Measurements from ENCODE around the gene ZBTB7C. TPM values are rescaled to one million over a fixed set of nuclear protein-coding genes. Genes with fewer than 3 reads are reported as not detected.

ZBTB7C gene
- polyA plus RNA-seq, 1 of the 3 experiments (the other 2 are of a cell fraction) = 0.05 TPM

DNA sequence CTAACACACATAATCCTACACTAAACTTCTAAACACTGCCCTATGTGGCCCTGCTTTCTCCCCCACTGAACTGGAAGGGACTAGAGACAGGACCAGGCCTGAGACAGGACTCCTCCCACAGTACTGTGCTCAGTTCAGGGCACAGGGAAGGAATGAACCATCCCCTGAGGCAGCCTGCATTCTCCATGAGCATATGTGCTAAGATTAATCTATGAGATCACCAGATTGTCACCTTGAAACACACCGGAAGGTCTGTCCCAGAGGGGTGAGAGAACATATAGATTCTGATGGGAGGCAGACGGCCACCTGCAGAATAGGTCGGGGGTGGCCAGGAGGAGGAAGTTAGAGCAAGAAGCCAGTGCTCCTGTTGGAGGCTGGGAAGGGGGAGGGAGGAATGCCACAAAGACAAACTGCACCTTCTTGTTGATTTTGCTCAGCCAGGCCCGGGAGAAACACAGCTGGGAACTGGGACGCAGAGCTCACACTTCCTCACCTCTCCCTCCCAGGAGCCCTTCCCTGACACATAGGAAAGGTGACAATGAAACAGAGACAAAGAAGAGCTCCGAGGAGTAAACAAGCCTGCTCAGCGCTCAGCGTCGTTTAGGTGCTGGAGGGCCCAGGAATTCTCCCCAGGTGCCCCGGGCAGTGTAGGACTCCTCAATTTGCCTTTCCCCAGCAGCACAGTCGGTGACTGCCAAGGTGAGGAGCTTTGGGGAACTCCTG lies 52.1 kb downstream of the ZBTB7C start:
- Histone ChIP-seq H3K9me3 (no peaks in the 10 kb centered on the region), H3K27me3 (ENCODE audit: insufficient read depth) (peaks cover 21% of the 10 kb centered on the region; the same call in 1 of the 2 replicates), H3K4me3 (ENCODE audit: low read depth in 2 of 2, low read length in 1 of 2) (no peak overlapping the region), H3K27ac (ENCODE audit: low read depth in 2 of 2, low read length in 1 of 2) (peak overlapping the region in 1 of 2 experiments; percentile 22; a peak in 1 of 4 replicates), H2AFZ (ENCODE audit: low read depth) (no peak overlapping the region), H3K79me2 (ENCODE audit: insufficient read depth) (no peaks in the 10 kb centered on the region), H3K9ac (no peak overlapping the region), H3K4me2 (no peak overlapping the region), H4K20me1 (ENCODE audit: insufficient read depth) (no peaks in the 10 kb centered on the region), H3F3A (replicated peaks; ENCODE audit: insufficient read depth) (no peaks in the 10 kb centered on the region), H3K36me3 (replicated peaks in 1 of 2; ENCODE audit: control insufficient read depth in 1 of 2, insufficient read depth in 2 of 2, low read length in 1 of 2) (no peaks in the 10 kb centered on the region), H3K9me2 (no peaks in the 10 kb centered on the region), H3K4me1 (ENCODE audit: control insufficient read depth in 1 of 2, insufficient read depth in 2 of 2, low read depth in 1 of 2, low read length in 1 of 2) (peaks cover 0 to 31% of the 10 kb centered on the region in 2 experiments; a peak in 1 of 4 replicates)
- TF ChIP-seq EP300 (IDR thresholded peaks at IDR 0.05; ENCODE audit: borderline replicate concordance in 1 of 2, low read depth in 1 of 2, low read length in 1 of 2) (peak in 1 of 2 experiments; percentile 20; a peak in 1 of 4 replicates), RCOR1 (IDR thresholded peaks at IDR 0.05; ENCODE audit: low read length) (peak; percentile 21; the same call in 1 of the 2 replicates), NFIC (IDR thresholded peaks at IDR 0.05; ENCODE audit: borderline replicate concordance) (no peak), JUND (IDR thresholded peaks at IDR 0.05) (no peak), FOSL2 (IDR thresholded peaks at IDR 0.05; ENCODE audit: borderline replicate concordance, low read depth) (no peak)
- WGBS (ENCODE audit: low lambda C conversion rate) = 44% methylated on average over 10 of the region's 11 CpGs
- POLR2A ChIA-PET = no interaction called here
- DNase-seq = peak; percentile 30
- CTCF ChIA-PET = interaction anchor here (1.1 to 1.4 kb wide), 2 partner anchors 23 to 63 kb away, joined by 3 read pairs; no protein-coding TSS in a partner anchor

DNA sequence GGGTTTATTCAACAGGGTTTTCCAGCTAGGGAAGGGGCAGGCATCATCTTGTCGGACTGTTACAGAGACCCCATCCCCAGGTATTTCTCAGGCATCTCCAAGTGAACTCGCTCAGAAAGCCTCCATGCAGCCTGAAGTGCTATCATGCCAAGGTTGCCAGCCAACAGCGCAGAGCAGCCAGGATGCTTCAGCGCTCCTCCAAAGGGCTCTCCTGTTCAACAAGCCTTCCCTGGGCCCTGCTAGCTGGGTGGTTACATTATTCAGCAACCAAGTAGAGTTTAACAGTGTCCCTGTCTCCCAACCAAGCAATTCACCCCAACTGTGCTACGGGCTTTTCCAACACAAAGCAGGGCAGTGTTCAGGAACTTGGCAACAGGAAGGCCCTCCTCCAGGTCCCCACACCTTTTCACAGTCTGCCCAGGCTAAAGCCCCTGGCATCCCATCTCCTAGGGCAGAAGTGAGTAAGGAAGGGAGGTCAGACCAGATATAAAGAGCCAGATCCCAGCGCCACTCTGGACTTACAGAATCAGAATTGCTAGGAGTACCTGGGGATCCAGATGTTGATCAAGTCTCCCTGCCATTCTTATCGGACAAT lies 52.9 kb downstream of the ZBTB7C start:
- no peaks in the 10 kb centered on the region for H3K79me2 ChIP-seq (ENCODE audit: insufficient read depth)
- CTCF ChIA-PET = interaction anchor here (1.1 kb wide), 1 partner anchor 22 kb away, joined by 3 read pairs; no protein-coding TSS in a partner anchor
- H3K9me3 ChIP-seq = no peaks in the 10 kb centered on the region
- peaks cover 0 to 39% of the 10 kb centered on the region in 2 experiments; a peak in 1 of 4 replicates for H3K4me1 ChIP-seq (ENCODE audit: control insufficient read depth in 1 of 2, insufficient read depth in 2 of 2, low read depth in 1 of 2, low read length in 1 of 2)
- WGBS (ENCODE audit: low lambda C conversion rate) = 44% methylated on average over 5 of the region's 7 CpGs
- no peak overlapping the region for H2AFZ ChIP-seq (ENCODE audit: low read depth)
- H3F3A ChIP-seq (replicated peaks; ENCODE audit: insufficient read depth) = no peaks in the 10 kb centered on the region
- H3K9ac ChIP-seq = no peak overlapping the region
- no peak overlapping the region; a peak in 1 of 4 replicates for H3K27ac ChIP-seq (ENCODE audit: low read depth in 2 of 2, low read length in 1 of 2)
- no peaks in the 10 kb centered on the region for H3K9me2 ChIP-seq
- no peaks in the 10 kb centered on the region for H4K20me1 ChIP-seq (ENCODE audit: insufficient read depth)
- peaks cover 17% of the 10 kb centered on the region; the same call in 1 of the 2 replicates for H3K27me3 ChIP-seq (ENCODE audit: insufficient read depth)
- no peak for DNase-seq
- no peaks in the 10 kb centered on the region for H3K36me3 ChIP-seq (replicated peaks in 1 of 2; ENCODE audit: control insufficient read depth in 1 of 2, insufficient read depth in 2 of 2, low read length in 1 of 2)
- POLR2A ChIA-PET = no interaction called here
- no peak overlapping the region for H3K4me3 ChIP-seq (ENCODE audit: low read depth in 2 of 2, low read length in 1 of 2)
- no peak overlapping the region for H3K4me2 ChIP-seq
- TF ChIP-seq YY1 (IDR thresholded peaks at IDR 0.05; ENCODE audit: low read depth) (no peak), NFIC (IDR thresholded peaks at IDR 0.05; ENCODE audit: borderline replicate concordance) (no peak), MEF2A (IDR thresholded peaks at IDR 0.05; ENCODE audit: borderline replicate concordance, low read depth) (no peak), TEAD4 (IDR thresholded peaks at IDR 0.05; ENCODE audit: borderline replicate concordance, insufficient read depth) (no peak), POLR2AphosphoS5 (IDR thresholded peaks at IDR 0.05; ENCODE audit: low read depth, low read length) (no peak), RCOR1 (IDR thresholded peaks at IDR 0.05; ENCODE audit: low read length) (no peak), EZH2phosphoT487 (IDR thresholded peaks at IDR 0.05; ENCODE audit: borderline replicate concordance, low read depth) (no peak), FOXJ3 (CRISPR knock-in tag; IDR thresholded peaks at IDR 0.05) (no peak)
- TF ChIP-seq, protein P1, sequence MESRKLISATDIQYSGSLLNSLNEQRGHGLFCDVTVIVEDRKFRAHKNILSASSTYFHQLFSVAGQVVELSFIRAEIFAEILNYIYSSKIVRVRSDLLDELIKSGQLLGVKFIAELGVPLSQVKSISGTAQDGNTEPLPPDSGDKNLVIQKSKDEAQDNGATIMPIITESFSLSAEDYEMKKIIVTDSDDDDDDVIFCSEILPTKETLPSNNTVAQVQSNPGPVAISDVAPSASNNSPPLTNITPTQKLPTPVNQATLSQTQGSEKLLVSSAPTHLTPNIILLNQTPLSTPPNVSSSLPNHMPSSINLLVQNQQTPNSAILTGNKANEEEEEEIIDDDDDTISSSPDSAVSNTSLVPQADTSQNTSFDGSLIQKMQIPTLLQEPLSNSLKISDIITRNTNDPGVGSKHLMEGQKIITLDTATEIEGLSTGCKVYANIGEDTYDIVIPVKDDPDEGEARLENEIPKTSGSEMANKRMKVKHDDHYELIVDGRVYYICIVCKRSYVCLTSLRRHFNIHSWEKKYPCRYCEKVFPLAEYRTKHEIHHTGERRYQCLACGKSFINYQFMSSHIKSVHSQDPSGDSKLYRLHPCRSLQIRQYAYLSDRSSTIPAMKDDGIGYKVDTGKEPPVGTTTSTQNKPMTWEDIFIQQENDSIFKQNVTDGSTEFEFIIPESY (IDR thresholded peaks at IDR 0.05; ENCODE audit: borderline replicate concordance, low read depth) = no peak
- TF ChIP-seq, protein P2, sequence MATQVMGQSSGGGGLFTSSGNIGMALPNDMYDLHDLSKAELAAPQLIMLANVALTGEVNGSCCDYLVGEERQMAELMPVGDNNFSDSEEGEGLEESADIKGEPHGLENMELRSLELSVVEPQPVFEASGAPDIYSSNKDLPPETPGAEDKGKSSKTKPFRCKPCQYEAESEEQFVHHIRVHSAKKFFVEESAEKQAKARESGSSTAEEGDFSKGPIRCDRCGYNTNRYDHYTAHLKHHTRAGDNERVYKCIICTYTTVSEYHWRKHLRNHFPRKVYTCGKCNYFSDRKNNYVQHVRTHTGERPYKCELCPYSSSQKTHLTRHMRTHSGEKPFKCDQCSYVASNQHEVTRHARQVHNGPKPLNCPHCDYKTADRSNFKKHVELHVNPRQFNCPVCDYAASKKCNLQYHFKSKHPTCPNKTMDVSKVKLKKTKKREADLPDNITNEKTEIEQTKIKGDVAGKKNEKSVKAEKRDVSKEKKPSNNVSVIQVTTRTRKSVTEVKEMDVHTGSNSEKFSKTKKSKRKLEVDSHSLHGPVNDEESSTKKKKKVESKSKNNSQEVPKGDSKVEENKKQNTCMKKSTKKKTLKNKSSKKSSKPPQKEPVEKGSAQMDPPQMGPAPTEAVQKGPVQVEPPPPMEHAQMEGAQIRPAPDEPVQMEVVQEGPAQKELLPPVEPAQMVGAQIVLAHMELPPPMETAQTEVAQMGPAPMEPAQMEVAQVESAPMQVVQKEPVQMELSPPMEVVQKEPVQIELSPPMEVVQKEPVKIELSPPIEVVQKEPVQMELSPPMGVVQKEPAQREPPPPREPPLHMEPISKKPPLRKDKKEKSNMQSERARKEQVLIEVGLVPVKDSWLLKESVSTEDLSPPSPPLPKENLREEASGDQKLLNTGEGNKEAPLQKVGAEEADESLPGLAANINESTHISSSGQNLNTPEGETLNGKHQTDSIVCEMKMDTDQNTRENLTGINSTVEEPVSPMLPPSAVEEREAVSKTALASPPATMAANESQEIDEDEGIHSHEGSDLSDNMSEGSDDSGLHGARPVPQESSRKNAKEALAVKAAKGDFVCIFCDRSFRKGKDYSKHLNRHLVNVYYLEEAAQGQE (IDR thresholded peaks at IDR 0.05; ENCODE audit: low read depth, low read length) = no peak
- TF ChIP-seq, protein P3, sequence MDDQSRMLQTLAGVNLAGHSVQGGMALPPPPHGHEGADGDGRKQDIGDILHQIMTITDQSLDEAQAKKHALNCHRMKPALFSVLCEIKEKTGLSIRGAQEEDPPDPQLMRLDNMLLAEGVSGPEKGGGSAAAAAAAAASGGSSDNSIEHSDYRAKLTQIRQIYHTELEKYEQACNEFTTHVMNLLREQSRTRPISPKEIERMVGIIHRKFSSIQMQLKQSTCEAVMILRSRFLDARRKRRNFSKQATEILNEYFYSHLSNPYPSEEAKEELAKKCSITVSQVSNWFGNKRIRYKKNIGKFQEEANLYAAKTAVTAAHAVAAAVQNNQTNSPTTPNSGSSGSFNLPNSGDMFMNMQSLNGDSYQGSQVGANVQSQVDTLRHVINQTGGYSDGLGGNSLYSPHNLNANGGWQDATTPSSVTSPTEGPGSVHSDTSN (IDR thresholded peaks at IDR 0.05) = no peak
- TF ChIP-seq, protein P4, sequence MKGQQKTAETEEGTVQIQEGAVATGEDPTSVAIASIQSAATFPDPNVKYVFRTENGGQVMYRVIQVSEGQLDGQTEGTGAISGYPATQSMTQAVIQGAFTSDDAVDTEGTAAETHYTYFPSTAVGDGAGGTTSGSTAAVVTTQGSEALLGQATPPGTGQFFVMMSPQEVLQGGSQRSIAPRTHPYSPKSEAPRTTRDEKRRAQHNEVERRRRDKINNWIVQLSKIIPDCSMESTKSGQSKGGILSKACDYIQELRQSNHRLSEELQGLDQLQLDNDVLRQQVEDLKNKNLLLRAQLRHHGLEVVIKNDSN (IDR thresholded peaks at IDR 0.05; ENCODE audit: borderline replicate concordance, low read depth) = no peak
- TF ChIP-seq, protein P5, sequence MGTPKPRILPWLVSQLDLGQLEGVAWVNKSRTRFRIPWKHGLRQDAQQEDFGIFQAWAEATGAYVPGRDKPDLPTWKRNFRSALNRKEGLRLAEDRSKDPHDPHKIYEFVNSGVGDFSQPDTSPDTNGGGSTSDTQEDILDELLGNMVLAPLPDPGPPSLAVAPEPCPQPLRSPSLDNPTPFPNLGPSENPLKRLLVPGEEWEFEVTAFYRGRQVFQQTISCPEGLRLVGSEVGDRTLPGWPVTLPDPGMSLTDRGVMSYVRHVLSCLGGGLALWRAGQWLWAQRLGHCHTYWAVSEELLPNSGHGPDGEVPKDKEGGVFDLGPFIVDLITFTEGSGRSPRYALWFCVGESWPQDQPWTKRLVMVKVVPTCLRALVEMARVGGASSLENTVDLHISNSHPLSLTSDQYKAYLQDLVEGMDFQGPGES (IDR thresholded peaks at IDR 0.05; ENCODE audit: low read depth, low read length) = no peak

Measured in SK-N-SH (cell line).